ENCODE data around the gene KLK11.

KLK11 gene

DNA sequence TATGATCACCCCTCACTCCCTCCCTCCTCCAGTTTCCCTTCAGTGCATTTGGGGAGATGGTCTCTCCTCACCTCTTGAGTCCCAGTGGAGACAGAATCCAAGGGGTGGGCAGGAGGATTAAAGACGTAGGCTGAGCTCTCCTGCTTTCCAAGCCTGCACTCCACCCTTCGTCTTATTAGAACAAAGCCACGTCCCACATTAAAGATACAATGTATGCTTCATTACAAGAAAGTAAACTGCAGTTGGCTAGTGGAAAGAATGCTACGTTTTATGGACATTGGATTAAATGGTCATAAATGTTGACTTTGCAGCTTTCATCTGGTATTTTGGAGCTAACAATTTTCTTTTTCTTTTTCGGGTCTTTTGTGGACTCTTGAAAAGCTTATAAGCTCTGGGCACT is 1.5 kb upstream of the KLK11 start:
- no peak for DNase-seq (ENCODE audit: low spot score)

DNA sequence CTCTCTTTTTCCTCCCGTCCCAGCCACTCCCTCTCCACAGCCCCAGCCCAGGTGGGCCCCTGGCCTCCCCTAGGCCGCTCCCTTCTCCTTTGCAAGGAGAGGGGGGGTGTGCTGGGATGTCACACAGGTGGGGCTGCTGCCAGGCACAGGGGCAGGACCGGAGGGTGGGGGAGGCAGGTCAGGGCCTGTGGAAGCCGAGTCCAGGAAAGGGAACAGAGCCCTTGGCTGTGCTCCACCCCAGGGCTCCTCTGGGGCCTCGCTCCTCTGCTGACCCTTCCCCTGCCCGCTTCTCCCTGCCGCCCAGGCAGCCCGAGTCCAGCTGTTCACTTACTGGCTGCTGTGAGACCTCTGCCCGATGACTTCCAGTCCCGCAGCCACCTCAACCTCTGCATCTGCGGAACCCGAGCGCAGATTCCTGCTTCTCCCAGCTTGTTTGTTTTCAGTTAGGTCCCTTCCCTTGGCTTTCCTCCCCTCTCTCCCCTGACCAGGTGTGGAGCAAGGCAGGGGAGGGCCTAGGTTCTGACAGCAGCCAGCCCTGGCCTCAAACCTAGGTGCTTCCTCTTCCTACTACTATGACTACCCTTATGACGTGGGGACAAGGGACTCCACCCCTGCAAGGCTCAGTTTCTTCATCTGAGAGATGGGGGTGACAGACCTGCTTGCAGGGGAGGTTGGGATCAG is 850 bp upstream of the KLK11 start:
- no peak for DNase-seq (ENCODE audit: low spot score)

DNA sequence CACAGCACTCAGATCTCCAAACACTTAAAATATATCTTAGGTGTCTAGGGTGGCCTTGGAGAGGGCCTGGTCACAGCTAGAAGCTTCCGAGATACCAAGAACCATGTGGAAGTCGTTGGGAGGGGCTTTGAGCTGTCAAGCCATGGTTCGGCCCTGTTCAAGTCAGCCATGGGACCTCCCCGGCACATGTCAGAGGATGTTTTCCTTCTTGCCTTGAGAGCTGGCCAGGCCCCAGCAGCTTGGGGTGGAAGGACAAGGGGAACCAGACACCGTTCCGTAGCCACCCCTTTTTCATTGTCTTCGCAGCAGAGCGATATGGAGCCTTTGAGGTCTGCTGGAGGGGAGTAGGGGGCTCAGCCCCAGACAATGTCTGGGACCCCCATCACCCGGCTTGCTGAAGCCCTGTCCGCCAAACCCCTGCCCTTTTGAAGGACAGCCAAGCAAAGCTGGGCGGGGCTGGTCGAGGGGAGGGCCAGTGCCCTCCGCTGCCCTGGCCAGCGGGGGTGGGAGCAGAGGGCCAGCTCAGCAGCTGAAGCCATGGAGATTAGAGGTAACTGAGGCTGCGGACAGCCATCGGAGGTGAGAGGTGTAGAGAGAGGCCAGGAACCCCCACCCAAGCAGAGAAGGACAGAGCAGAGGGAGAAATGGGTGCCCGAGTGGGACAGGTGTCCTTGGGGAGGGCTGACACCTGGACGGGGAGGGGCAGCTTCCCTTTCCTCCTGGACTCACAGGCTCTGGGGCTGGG is 435 bp downstream of the KLK11 start:
- no peak for DNase-seq (ENCODE audit: low spot score)

DNA sequence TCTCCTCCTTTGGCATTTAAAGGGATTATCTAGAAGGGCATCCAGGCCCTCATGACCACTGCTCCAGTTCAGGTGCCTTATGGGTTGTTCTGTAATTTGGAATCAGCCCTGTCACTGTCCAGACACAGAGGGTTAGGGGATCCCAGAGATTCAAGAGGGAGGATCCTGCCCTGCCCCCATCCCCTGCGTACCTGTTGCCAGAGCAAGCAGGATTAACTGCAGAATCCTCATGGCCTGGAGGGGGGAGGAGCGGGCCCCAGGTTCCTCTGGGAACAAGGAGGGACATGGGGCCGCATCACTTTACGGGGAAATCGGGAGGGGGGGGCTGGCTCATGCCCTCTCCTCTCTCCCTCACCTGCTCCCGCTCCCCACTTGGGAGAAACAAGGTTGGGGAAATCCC is 1.0 kb downstream of the KLK11 start:
- no peak for DNase-seq (ENCODE audit: low spot score)

DNA sequence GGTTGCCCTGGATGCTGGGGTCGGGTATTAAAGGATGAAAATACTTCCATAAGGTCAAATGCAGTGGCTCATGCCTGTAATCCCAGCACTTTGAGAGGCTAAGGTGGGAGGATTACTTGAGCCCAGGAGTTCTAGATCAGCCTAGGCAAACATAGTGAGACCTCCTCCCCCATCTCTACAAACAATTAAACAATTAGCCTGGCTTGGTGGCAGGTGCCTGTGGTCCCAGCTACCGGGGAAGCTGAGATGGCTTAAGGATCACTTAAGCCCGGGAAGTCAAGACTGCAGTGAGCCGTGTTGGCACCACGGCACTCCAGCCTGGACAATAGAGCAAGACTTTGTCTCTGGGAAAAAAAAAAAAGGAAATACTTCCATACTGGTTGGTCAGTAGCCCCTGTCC is 1.5 kb downstream of the KLK11 start:
- DNase-seq (ENCODE audit: low spot score): no peak

DNA sequence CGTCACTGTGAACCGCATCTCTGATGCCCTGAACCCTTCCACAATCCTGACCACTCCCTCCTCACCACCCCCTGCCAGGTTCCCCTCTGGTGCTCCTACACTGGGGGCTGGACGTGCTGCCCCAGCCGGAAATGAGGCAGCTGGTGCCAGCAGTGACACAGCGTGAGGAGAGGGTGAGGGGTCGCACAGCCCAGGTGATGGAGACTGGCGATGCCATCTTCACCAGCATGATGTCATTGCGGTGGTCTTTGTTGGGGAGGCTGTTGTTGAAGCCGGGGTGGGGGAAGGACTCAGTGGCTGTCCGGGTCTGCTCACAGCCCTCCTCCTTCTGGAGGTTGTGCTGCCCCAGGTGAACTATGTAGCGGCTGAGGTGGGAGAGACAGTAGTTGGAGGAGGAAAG is 2.5 kb downstream of the KLK11 start:
- no peak for DNase-seq (ENCODE audit: low spot score)

DNA sequence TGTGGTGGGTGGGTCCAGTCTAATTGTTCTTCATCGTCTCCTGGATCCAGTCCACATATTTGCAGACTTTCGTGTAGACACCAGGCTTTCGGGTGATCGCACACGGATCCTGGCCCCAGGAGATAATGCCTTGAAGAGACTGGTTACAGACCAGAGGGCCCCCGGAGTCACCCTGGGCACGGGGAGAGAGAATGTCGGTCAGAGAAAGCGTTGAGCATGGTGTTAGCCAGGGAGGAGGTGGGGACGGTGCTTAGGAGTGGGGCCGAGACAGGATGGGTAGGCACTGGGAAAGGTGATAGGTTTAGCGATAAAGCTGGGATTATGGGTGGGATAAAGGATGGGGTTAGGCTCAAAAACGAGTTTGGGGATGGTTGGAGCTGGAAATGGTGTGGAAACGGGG is 3.9 kb downstream of the KLK11 start:
- no peak for DNase-seq (ENCODE audit: low spot score)

DNA sequence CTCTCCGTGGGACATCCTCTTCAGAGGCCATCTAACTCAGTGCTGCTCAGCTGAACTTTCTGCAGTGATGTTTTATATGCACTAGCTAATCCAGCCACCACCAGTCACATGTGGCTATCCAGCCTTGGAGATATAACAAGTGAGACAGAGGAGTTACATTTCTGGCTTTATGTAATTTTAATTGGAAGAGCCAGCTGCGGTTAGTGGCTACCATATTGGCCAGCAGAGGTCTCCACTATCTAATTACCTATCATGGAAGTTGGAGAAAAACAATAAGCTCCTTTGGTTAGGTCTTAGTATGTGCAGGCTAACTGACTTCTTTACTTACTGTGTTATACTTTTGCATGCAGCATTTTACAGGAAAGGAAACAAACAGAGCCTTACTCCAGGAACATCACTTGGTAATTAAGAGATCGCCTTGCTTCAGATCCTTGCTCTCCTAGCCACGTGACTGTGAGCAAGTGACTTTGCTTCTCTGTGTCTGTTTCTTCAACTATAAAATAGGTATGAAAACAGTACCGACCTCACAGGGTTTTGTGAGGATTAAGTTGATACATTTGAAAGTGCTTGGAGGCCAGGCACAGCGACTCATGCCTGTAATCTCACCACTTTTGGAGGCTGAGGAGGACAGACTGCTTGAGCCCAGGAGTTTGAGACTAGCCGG is 5.3 kb downstream of the KLK11 start:
- no peak for DNase-seq (ENCODE audit: low spot score)

DNA sequence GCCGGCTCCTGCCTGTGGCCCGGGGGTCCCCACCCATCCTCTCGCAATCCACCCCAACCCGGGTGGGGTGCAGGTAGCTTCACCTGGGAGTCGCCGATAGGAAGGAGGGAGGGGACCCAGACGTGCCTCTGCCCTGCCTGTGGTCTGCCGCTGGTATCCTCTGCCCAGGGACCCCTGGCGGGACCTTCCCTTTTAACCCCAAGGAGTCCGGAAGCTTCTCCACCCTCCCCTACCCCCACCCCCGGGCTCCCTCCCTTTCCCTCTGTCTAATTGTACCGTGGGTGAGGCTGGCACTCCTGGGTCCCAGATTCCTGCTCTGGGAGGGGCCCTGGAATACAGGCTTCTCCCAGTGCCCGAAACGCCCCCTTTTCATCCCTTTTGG is 6.9 kb downstream of the KLK11 start, which contains the start of gene KLK10:
Gene KLK10 (minus strand): TSS at position 166 of the 382 bp plus-strand sequence. CDS start 579 bp downstream, outside the sequence.
- no peak for DNase-seq (ENCODE audit: low spot score)

DNA sequence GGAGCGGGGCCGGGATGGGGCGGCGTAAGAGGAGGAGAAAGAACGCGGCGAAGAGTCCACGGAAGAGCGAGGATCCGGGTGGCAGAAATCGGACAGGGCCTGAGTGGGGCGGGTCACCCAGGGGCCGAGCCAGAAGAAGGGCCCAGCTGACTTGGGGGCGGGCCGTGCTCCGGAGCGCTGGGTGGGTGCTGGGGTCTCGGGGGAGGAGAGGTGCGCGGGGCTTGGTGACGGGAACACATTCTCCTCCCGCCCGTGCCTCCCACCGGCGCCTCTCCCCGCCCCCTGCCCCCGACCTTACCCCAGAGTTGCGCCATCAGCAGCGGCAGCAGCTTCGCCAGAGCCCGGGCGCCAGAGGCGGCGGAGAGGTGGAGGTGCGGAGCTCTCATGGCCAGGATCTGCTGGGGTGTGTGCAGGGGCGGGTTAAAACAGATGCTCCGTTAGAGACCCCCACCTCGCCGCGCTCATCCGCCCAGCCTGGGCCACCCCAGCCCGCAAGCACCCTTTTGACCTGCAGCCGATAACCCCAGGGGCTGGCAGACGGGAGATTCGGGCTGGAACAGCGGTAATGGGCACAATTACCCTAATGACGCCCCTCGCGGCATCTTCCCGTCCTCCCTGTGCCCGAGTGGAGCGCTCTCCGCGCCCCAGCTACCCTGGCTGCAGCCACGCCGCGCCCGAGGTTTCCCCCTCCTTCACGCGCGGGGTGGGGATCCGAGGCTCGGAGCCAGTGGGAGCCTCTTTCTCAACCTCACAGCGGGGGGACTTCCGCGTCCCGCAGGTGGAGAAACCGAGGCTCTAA is 7.5 kb downstream of the KLK11 start:
- DNase-seq (ENCODE audit: low spot score): peak; percentile 61

DNA sequence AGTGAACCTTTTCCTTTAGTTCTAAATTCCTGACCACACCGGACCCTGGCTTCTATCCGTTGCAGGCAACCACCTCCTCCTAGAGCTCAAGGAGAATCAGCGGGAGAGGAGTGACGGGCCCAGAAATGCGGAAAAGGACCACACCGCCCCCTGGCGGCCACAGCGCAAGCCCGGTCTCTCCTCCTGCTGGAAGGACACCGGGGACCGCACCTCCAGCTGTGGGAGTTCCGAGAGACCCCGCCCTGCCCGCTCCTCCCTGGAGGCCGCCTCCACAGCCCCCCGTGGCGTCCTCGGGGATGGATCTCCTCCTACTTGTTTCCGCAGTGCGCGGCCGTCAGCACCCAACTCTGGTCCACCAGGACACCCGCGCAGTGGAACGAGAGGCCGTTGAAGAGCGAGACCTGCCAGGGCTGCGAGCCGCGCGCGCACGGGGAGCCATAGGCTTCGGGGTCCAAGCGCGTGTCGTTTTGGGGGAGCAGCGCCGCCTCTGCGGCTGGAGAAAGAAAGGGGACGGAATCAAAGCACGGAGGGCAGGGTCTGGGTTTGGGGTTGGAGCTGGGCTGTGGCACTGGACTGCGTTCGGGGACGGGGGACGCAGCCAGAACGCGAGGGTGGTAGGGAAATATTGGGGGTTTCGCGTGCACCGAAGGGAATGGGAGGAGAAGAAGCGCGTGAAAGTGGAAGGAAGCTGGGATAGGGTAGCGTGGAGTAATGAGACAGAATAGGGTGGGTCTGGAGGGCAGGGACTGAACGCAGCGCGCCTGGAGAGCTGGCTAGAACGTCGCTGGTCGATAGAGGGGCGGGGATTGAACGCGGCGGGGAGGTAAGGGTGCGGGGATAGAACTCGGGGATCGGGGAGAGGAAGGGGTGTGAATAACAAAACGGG is 9.4 kb downstream of the KLK11 start:
- peak; percentile 94 for DNase-seq (ENCODE audit: low spot score)

DNA sequence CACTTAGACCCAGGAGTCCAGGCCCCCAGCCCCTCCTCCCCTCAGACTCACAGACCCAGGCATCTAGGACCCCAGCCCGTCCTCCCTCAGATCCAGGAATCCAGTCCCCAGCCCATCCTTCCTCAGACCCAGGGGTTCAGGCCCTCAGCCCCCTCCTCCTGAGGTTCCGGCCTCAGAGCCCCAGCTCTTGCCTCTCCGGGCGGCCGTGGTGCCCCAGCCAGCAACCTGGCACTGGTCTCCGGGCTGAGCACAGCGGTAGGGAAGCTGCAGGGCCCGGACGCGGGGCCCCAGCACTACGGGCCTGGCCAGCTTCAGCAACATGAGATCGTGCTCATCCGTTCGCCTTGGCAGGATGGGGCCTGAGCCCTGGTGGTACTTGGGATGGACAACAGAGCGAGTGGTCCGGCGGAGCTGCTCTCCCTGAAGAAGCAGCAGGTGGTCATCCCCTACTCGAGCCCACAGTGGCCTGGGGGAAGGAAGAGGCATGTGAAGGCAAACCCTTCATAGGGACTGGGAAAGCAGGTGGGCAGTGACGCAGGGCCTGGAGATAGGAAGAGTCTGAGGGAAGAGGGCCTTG is 10.6 kb downstream of the KLK11 start:
- no peak for DNase-seq (ENCODE audit: low spot score)

DNA sequence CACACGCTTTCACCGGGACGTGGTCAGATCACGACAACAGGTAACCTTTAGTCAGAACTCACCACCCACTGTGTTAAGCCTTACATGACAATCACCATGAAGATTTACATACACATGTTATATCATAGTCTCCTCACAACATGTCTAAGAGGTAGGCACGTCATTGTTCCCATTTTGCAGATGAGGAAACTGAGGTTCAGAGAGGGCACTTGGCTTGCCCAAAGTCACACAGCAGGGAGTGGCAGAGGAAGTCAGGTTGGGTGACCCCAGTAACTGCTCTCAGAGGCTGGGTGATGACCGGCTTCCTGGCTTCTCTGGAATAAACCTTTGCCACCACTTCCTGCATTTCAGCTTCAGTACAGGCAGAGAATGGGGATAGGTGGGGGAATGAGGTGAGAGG is 12.2 kb downstream of the KLK11 start:
- DNase-seq (ENCODE audit: low spot score): no peak

DNA sequence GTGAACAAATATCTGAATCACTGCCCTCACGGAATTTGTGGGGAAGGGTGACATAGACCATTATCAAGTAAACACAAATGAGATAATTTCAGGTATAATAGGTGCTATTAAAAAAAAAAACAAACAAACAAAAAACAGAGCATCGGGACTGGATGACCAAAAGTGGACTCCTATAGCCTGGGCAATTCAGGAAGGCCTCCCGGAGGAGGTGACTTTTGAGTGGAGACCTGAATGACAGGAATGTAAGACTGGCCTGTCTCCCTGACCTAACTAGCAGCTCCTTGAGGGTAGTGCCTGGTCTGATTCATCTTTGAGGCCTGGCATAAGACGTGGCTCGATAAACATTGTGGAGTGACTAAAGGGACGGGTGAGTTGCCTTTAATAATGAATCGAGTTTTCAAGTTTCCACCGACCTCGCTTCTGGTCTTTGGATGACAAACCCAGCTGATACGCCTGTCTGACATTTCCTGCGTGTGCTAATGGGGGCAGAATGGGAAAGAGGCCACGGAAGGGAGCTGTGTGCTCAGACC is 13.7 kb downstream of the KLK11 start:
- DNase-seq (ENCODE audit: low spot score): no peak

DNA sequence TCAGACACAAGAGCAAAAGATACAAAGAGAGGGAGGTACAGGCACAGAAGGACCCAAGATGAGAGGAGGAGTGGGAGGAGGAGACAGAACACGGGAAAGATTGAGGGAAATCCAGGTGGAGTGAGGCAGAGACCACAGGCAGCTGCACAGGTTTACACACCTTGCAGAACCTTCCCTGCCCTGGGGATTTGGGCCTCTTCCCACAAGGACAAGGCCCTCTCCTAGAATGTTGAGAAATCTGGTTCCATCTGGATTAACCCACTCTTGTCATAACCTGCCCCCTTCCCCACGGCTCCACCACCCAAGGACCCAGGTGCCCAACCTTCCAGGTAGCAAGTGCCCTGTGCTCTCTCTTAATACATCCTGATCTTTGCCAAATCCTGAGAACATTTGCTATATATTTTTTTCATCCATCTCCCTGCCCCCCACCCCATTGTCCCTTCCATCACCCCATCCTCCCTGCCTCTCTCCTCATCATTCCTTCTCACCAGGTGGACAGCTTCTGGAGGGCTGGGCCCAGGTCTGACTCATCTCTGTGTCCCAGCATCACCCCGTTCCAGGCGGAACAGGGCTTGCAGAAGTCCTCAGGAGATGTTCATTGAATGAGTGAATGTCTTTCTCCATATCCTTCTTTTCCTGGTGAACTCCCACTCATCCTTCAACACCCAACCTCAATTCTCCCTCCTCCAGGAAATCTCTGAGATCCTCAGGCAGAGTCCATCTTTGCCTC is 16.2 kb downstream of the KLK11 start:
- no peak for DNase-seq (ENCODE audit: low spot score)

DNA sequence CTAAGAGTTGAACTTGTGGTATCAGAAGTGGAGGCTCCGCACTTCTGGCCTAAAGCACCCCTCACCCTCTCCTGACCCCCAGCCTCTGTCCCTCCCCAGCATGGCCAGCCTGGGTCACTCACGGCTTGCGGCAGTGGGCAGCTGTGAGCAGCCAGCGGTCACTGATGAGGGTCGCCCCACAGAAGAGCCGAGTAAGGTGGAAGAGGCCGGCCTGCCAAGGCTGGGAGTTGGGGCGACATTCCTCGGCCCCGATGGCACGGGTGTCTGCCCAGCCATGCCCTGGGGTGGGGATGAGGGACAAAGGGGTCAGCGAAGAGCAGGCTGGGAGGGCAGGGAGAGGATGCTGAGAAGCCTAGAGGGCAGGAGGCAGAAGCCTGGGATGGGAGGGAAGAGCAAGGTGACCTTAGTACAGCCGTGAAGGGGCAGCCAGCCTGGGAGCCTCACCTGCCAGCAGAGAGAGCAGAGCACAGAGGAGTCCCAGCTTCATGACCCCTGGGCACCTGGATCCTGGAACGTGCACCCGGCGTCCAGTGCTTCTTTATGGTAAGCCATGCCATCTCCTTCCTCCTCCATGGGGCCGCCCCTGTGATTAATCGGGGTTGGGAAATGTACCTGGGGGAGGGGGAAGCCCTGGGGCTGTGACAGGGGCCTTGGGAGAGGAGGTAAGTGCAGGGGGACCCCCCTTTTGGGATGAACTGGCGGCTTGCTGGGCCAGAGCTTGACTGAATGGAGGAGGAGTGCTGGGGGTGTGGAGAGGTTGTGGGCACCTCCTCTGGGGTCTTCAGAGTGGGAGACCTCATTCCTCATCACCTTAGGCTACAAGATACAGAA is 17.1 kb downstream of the KLK11 start:
- no peak for DNase-seq (ENCODE audit: low spot score)

DNA sequence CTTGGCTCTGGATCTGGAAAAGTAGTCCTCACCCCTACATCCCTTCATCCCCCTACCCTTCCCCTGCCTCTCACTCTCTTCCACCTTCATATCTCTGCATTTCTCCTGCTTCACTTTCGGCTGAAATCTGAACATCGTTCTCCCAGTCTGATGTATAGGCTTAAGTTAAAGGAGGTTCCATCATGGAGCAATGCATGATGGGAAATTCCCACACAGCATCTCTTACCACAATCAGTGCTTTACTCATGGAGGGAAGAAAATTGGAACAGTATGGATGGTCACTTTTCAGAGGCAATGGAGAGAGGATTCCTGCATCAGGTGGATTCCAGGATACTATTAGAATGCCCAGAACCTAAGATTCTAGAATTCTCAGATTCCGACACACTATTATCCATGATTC is 18.9 kb downstream of the KLK11 start:
- no peak for DNase-seq (ENCODE audit: low spot score)

DNA sequence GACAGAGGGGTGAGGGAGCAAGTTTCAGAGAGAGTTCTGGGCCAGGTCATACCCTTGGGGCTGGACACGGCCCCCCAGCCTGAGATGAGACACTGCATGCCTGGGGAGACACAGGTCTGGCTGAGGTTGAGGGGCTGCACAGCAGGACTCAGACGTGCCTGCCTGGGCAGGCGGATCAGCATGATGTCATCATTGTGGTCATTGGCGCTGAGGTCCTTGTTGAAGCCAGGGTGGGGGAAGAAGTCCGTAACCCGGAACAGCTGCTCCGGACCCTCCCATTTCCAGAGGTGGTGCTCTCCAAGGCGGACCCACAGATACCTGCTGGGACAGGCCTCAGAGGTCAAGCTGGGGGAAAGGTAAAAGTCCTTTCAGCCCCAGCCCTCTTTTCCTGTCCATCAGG is 20.0 kb downstream of the KLK11 start:
- DNase-seq (ENCODE audit: low spot score): no peak

DNA sequence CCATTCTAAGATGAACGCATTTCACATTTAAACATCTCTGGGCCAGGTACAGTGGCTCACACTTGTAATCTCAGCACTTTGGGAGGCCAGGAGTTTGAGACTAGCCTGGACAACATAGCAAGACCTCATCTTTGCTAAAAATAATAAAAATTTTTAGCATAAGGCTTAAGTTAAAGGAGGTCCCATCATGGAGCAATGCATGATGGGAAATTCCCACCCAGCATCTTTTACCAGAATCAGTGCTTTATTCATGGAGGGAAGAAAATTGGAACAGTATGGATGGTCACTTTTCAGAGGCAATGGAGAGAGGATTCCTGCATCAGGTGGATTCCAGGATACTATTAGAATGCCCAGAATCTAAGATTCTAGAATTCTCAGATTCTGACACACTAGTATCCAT is 21.2 kb downstream of the KLK11 start:
- no peak for DNase-seq (ENCODE audit: low spot score)

Measured in iPS-NIHi11 (cell line).